Endodermal cell (in vitro differentiated cells): ENCODE results near the gene WDR26. TPM values are rescaled to one million over a fixed set of nuclear protein-coding genes. Genes with fewer than 3 reads are reported as not detected.

Source experiments
- DNase-seq: peaks from one replicate; pipeline ENCODE4 v3.0.0-alpha.2; 2017
- H3K27ac ChIP-seq: 2 replicates; pipeline ENCODE4 v1.5.1; 2013; ENCODE audit warnings: mild to moderate bottlenecking, low read depth, low read length, moderate library complexity
- H3K27me3 ChIP-seq: 2 replicates; pipeline ENCODE4 v1.6.1; 2013; ENCODE audit warnings: mild to moderate bottlenecking, low read length, moderate library complexity; ENCODE audit not compliant: insufficient read depth, control insufficient read depth, poor library complexity, severe bottlenecking
- H3K36me3 ChIP-seq: 2 replicates; pipeline ENCODE4 v1.7.0; 2013; ENCODE audit warnings: mild to moderate bottlenecking, low read length, moderate library complexity; ENCODE audit not compliant: control insufficient read depth, insufficient read depth
- H3K4me1 ChIP-seq: one replicate; pipeline ENCODE4 v1.7.0; 2013; ENCODE audit warnings: low read length; ENCODE audit not compliant: control insufficient read depth, insufficient read depth
- H3K4me3 ChIP-seq: 2 replicates; pipeline ENCODE4 v1.5.1; 2013; ENCODE audit warnings: mild to moderate bottlenecking, low read length, moderate library complexity
- H3K9ac ChIP-seq: 2 replicates; pipeline ENCODE4 v1.6.1; 2013; ENCODE audit warnings: mild to moderate bottlenecking, low read length, moderate library complexity; ENCODE audit not compliant: poor library complexity, severe bottlenecking; ENCODE audit errors: extremely low read depth
- H3K9me3 ChIP-seq: 2 replicates; pipeline ENCODE4 v1.6.1; 2013; ENCODE audit warnings: mild to moderate bottlenecking, low read length, moderate library complexity; ENCODE audit not compliant: control insufficient read depth
- H3K27ac Mint-ChIP-seq: 2 replicates; pipeline ENCODE4 v1.8.0; 2020; ENCODE audit warnings: mixed read lengths
- H3K27me3 Mint-ChIP-seq: 2 replicates; pipeline ENCODE4 v1.8.0; 2021; ENCODE audit warnings: mild to moderate bottlenecking, mixed read lengths; ENCODE audit not compliant: insufficient read depth
- H3K36me3 Mint-ChIP-seq: 2 replicates; pipeline ENCODE4 v1.8.0; 2020; ENCODE audit warnings: low read depth, mixed read lengths
- H3K4me1 Mint-ChIP-seq: 2 replicates; pipeline ENCODE4 v1.8.0; 2020; ENCODE audit warnings: mixed read lengths
- H3K4me3 Mint-ChIP-seq: 2 replicates; pipeline ENCODE4 v1.8.0; 2020; ENCODE audit warnings: mild to moderate bottlenecking, moderate library complexity, mixed read lengths
- H3K9me3 Mint-ChIP-seq: 2 replicates; pipeline ENCODE4 v1.8.0; 2020; ENCODE audit warnings: mild to moderate bottlenecking, mixed read lengths
- CTCF ChIP-seq: fragments of 200-600 bp; sonication (generic); conservative IDR thresholded peaks from 2 replicates; pipeline ENCODE4 v1.5.0; 2021; ENCODE audit warnings: antibody characterized with exemption, mild to moderate bottlenecking
- WGBS, 2 experiments: methylation state at CpG; one replicate each; pipeline versions ENCODE4 v1.1.5 to v1.1.7; 2013; ENCODE audit warnings: missing lambda C conversion rate in 2 of 2, mixed read lengths in 1 of 2; ENCODE audit not compliant: insufficient coverage in 1 of 2, insufficient read length in 1 of 2; 5-methylcytosine and 5-hydroxymethylcytosine counted together
- total RNA-seq, 2 donors: library from RNA; stranded (reverse); fragmentation: NEBNext Ultra II Directional in 1 of 2; extraction: Animal tissue kit (Norgen Biotek cat#: 25700) in 1 of 2; gene quantifications; 2 replicates in 1 of 2; 3 replicates in 1 of 2; pipeline ENCODE4 v1.2.1, GENCODE V29; 2021

Gene WDR26
- total RNA-seq, 2 donors from 2014 or later: 75.9 to 79.0 TPM

GRCh38 chr1:224378855-224379631 lies 55.6 kb downstream of the WDR26 start:
- H3K9me3 Mint-ChIP-seq: no peaks in the 10 kb centered on the region
- Histone ChIP-seq H3K9ac (no peak overlapping the region), H3K36me3 (peaks cover 45% of the 10 kb centered on the region), H3K4me1 (no peaks in the 10 kb centered on the region), H3K4me3 (no peak overlapping the region), H3K27me3 (no peaks in the 10 kb centered on the region), H3K27ac (peak overlapping the region; percentile 54), H3K9me3 (no peaks in the 10 kb centered on the region)
- TF ChIP-seq CTCF: no peak
- H3K4me1 Mint-ChIP-seq: no peaks in the 10 kb centered on the region
- H3K27me3 Mint-ChIP-seq: no peaks in the 10 kb centered on the region
- peaks cover 37% of the 10 kb centered on the region for H3K36me3 Mint-ChIP-seq
- peak overlapping the region; percentile 66 for H3K27ac Mint-ChIP-seq
- WGBS, 2 experiments: 97% methylated on average over 4 to 7 of the region's 7 CpGs
- no peak overlapping the region for H3K4me3 Mint-ChIP-seq
- DNase-seq: no peak

GRCh38 chr1:224377676-224378006 lies 57.0 kb downstream of the WDR26 start:
- Mint-ChIP-seq H3K9me3 (no peaks in the 10 kb centered on the region), H3K4me3 (no peak overlapping the region), H3K27me3 (no peaks in the 10 kb centered on the region), H3K27ac (no peak overlapping the region), H3K36me3 (peaks cover 50% of the 10 kb centered on the region), H3K4me1 (no peaks in the 10 kb centered on the region)
- H3K4me1 ChIP-seq: no peaks in the 10 kb centered on the region
- no peak for DNase-seq
- no peaks in the 10 kb centered on the region for H3K27me3 ChIP-seq
- H3K9ac ChIP-seq: no peak overlapping the region
- no peak overlapping the region for H3K27ac ChIP-seq
- 80 to 86% methylated on average over 1 to 2 of the region's 2 CpGs for WGBS, 2 experiments
- no peak overlapping the region for H3K4me3 ChIP-seq
- no peak for TF ChIP-seq CTCF
- H3K9me3 ChIP-seq: no peaks in the 10 kb centered on the region
- H3K36me3 ChIP-seq: peaks cover 55% of the 10 kb centered on the region

GRCh38 chr1:224375059-224375458 lies 59.5 kb downstream of the WDR26 start:
- Histone ChIP-seq H3K9ac (no peak overlapping the region), H3K4me3 (no peak overlapping the region), H3K27me3 (no peaks in the 10 kb centered on the region), H3K4me1 (no peaks in the 10 kb centered on the region), H3K27ac (no peak overlapping the region), H3K9me3 (no peaks in the 10 kb centered on the region), H3K36me3 (peaks cover 78% of the 10 kb centered on the region)
- Mint-ChIP-seq H3K9me3 (no peaks in the 10 kb centered on the region), H3K36me3 (peaks cover 72% of the 10 kb centered on the region), H3K27me3 (no peaks in the 10 kb centered on the region), H3K4me1 (no peaks in the 10 kb centered on the region), H3K4me3 (no peak overlapping the region), H3K27ac (no peak overlapping the region)
- WGBS, 2 experiments: 91 to 94% methylated on average over 3 of the region's 3 CpGs
- no peak for TF ChIP-seq CTCF
- DNase-seq: no peak
